Mesenchymal stem cell (in vitro differentiated cells and primary cell): ENCODE measurements around the gene PTPN14.
A peak's percentile ranks its signal among the peaks of the same experiment; 100 is the strongest.

Experiments
- DNase-seq: peaks from one replicate; pipeline ENCODE4 v3.0.0-alpha.2; 2013
- H2AFZ ChIP-seq: one replicate; pipeline ENCODE4 v1.6.1; 2013; ENCODE audit warnings: low read depth, mild to moderate bottlenecking, control low read depth, inconsistent platforms, low read length, moderate library complexity
- H2AK5ac ChIP-seq: 2 replicates; pipeline ENCODE4 v1.6.1; 2013; ENCODE audit warnings: low read length, moderate library complexity, mild to moderate bottlenecking, inconsistent platforms; ENCODE audit not compliant: severe bottlenecking
- H2BK120ac ChIP-seq: one replicate; pipeline ENCODE4 v1.6.1; 2013; ENCODE audit warnings: low read depth, mild to moderate bottlenecking, inconsistent platforms, low read length, moderate library complexity
- H2BK12ac ChIP-seq, 2 experiments: one replicate each; pipeline ENCODE4 v1.6.1; 2013; ENCODE audit warnings: inconsistent platforms in 2 of 2, low read length in 2 of 2, mild to moderate bottlenecking in 2 of 2, moderate library complexity in 2 of 2, control low read depth in 1 of 2
- H2BK15ac ChIP-seq: one replicate; pipeline ENCODE4 v1.6.1; 2013; ENCODE audit warnings: mild to moderate bottlenecking, low read depth, inconsistent platforms; ENCODE audit not compliant: poor library complexity, severe bottlenecking
- H2BK5ac ChIP-seq: 2 replicates; pipeline ENCODE4 v1.6.1; 2013; ENCODE audit warnings: low read depth, mild to moderate bottlenecking, low read length, control low read depth, inconsistent platforms; ENCODE audit not compliant: poor library complexity, severe bottlenecking
- H3K14ac ChIP-seq, 2 experiments: one replicate each; pipeline ENCODE4 v1.6.1; 2013; ENCODE audit warnings: inconsistent platforms in 2 of 2, low read length in 2 of 2, control low read depth in 1 of 2, mild to moderate bottlenecking in 1 of 2, moderate library complexity in 1 of 2
- H3K18ac ChIP-seq, 2 experiments: one replicate each; pipeline ENCODE4 v1.6.1; 2013; ENCODE audit warnings: inconsistent platforms in 2 of 2, low read length in 2 of 2, control low read depth in 1 of 2, low read depth in 1 of 2, mild to moderate bottlenecking in 1 of 2
- H3K23ac ChIP-seq, 2 experiments: one replicate each; pipeline ENCODE4 v1.6.1; 2013; ENCODE audit warnings: inconsistent platforms in 2 of 2, low read length in 2 of 2, mild to moderate bottlenecking in 2 of 2, moderate library complexity in 2 of 2, control low read depth in 1 of 2
- H3K27ac ChIP-seq: 2 replicates; pipeline ENCODE4 v1.5.1; 2013; ENCODE audit warnings: mild to moderate bottlenecking, moderate library complexity, low read length, control low read depth, inconsistent platforms; ENCODE audit not compliant: poor library complexity, severe bottlenecking
- H3K27me3 ChIP-seq, 2 experiments: 2 replicates each; pipeline versions ENCODE4 v1.6.1 to v1.7.0; 2013; ENCODE audit warnings: low read length in 2 of 2, mild to moderate bottlenecking in 2 of 2, moderate library complexity in 2 of 2, control low read depth in 1 of 2, inconsistent platforms in 1 of 2; ENCODE audit not compliant: control insufficient read depth in 1 of 2, insufficient read depth in 1 of 2
- H3K36me3 ChIP-seq, 2 experiments: 2 replicates each; pipeline versions ENCODE4 v1.6.1 to v1.7.0; 2013; ENCODE audit warnings: low read length in 2 of 2, control low read depth in 1 of 2, inconsistent platforms in 1 of 2, low read depth in 1 of 2, mild to moderate bottlenecking in 1 of 2; ENCODE audit not compliant: insufficient read depth in 2 of 2, control insufficient read depth in 1 of 2
- H3K4ac ChIP-seq, 2 experiments: one replicate each; pipeline ENCODE4 v1.6.1; 2013; ENCODE audit warnings: inconsistent platforms in 2 of 2, low read length in 2 of 2, mild to moderate bottlenecking in 2 of 2, moderate library complexity in 2 of 2, control low read depth in 1 of 2, low read depth in 1 of 2
- H3K4me1 ChIP-seq: 2 replicates; pipeline ENCODE4 v1.6.1; 2013; ENCODE audit warnings: low read depth, low read length, control low read depth; ENCODE audit not compliant: control insufficient read depth, insufficient read depth
- H3K4me2 ChIP-seq: 2 replicates; pipeline ENCODE4 v1.6.1; 2013; ENCODE audit warnings: low read length, mild to moderate bottlenecking, inconsistent platforms; ENCODE audit not compliant: poor library complexity, severe bottlenecking
- H3K4me3 ChIP-seq, 2 experiments: 2 replicates each; pipeline versions ENCODE4 v1.5.1 to v1.7.0; 2013; ENCODE audit warnings: low read length in 2 of 2, mild to moderate bottlenecking in 2 of 2, control low read depth in 1 of 2, low read depth in 1 of 2; ENCODE audit not compliant: insufficient read depth in 1 of 2
- H3K79me1 ChIP-seq: replicated peaks from 2 replicates; pipeline ENCODE4 v1.6.1; 2013; ENCODE audit warnings: mild to moderate bottlenecking, control low read depth, low read length, inconsistent platforms; ENCODE audit not compliant: poor library complexity, severe bottlenecking
- H3K9ac ChIP-seq: 2 replicates; pipeline ENCODE4 v1.7.0; 2013; ENCODE audit warnings: mild to moderate bottlenecking, low read length, moderate library complexity
- H3K9me3 ChIP-seq: 2 replicates; pipeline ENCODE4 v1.7.0; 2013; ENCODE audit warnings: mild to moderate bottlenecking, low read length; ENCODE audit not compliant: control insufficient read depth
- H4K8ac ChIP-seq: one replicate; pipeline ENCODE4 v1.6.1; 2013; ENCODE audit warnings: inconsistent platforms, mild to moderate bottlenecking, low read length, moderate library complexity
- H4K91ac ChIP-seq: one replicate; pipeline ENCODE4 v1.6.1; 2013; ENCODE audit warnings: mild to moderate bottlenecking, low read length, inconsistent platforms
- WGBS: methylation state at CpG from one replicate; pipeline ENCODE4 v1.1.7; 2013; ENCODE audit warnings: mixed read lengths; 5-methylcytosine and 5-hydroxymethylcytosine counted together

The PTPN14 gene

DNA sequence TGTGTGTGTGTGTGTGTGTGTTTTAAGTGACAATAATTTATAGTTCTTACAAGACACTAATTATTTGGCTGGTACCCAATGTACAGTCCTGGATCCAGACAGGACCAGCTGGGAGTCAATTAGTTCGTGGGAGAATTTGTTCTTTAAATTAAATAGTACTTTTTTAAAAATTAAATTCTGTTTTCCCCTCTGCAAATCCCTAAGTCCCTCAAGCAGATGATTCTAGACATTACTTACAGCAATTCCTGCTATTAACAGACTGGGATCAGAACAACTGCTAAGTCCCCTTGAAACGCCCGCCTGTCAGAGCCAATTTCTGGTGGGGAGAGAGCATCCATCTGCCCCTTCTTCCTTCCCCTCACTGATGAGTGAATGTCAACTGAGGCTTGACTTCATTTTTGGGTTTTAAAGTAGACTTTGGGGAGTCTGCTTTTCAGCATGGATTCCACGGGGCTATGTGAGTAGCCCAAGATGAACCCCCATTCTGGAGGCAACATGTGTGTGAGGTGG lies 186.6 kb downstream of the PTPN14 start:
- Histone ChIP-seq H3K23ac (no peak overlapping the region), H3K79me1 (peaks cover 16% of the 10 kb centered on the region), H3K4me2 (no peak overlapping the region), H2BK12ac (no peak overlapping the region), H4K91ac (no peak overlapping the region), H3K14ac (no peak overlapping the region), H2AFZ (no peak overlapping the region), H3K9ac (peak overlapping the region; percentile 37), H3K9me3 (no peaks in the 10 kb centered on the region), H3K4me1 (peaks cover 7% of the 10 kb centered on the region), H3K27ac (no peak overlapping the region), H2BK5ac (no peak overlapping the region), H2AK5ac (no peak overlapping the region), H3K4me3 (peak overlapping the region in 1 of 2 experiments; percentile 48), H2BK120ac (no peak overlapping the region), H2BK15ac (no peak overlapping the region), H3K18ac (no peak overlapping the region), H3K36me3 (peaks cover 50 to 62% of the 10 kb centered on the region in 2 experiments), H3K27me3 (no peaks in the 10 kb centered on the region), H3K4ac (no peak overlapping the region), H4K8ac (no peak overlapping the region)
- 98% methylated on average over 2 of the region's 4 CpGs for WGBS
- DNase-seq, result no peak

DNA sequence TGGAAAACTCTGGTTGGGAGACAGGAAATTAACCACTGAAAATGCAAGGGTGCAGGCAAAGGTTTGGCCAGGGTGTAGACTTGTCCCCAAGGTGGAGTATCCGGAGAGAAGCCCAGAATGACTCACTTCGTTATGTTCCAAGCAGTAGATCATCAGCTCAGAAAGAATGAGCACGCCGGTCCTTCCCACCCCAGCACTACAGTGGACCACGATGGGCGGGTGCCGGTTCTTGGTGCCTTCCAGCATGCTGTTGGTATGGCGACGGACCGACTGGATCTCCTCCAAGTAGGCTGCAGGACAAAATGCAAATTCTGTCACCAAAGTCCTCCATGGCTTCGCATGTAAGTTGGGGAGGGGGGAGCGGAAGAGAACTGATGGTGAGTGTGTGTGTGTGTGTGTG lies 187.0 kb downstream of the PTPN14 start:
- no peak overlapping the region for H3K4me2 ChIP-seq
- H3K27ac ChIP-seq, result peak overlapping the region; percentile 8
- H3K36me3 ChIP-seq, result peaks cover 51 to 62% of the 10 kb centered on the region in 2 experiments
- H3K4me1 ChIP-seq, result peaks cover 8% of the 10 kb centered on the region
- H3K9ac ChIP-seq, result peak overlapping the region; percentile 37
- H4K91ac ChIP-seq, result no peak overlapping the region
- H2BK12ac ChIP-seq, result peak overlapping the region in 1 of 2 experiments; percentile 15
- no peak overlapping the region for H2AK5ac ChIP-seq
- H2BK5ac ChIP-seq, result no peak overlapping the region
- no peak for DNase-seq
- H3K4ac ChIP-seq, result no peak overlapping the region
- peak overlapping the region; percentile 38 for H4K8ac ChIP-seq
- peak overlapping the region in 1 of 2 experiments; percentile 6 for H3K18ac ChIP-seq
- no peak overlapping the region for H3K23ac ChIP-seq
- no peak overlapping the region for H2BK120ac ChIP-seq
- H3K27me3 ChIP-seq, result no peaks in the 10 kb centered on the region
- H2AFZ ChIP-seq, result no peak overlapping the region
- no peak overlapping the region for H3K14ac ChIP-seq
- H2BK15ac ChIP-seq, result no peak overlapping the region
- H3K4me3 ChIP-seq, result peak overlapping the region in 1 of 2 experiments; percentile 48
- H3K79me1 ChIP-seq, result peaks cover 18% of the 10 kb centered on the region
- no peaks in the 10 kb centered on the region for H3K9me3 ChIP-seq
- WGBS, result 83% methylated on average over 12 of the region's 12 CpGs

DNA sequence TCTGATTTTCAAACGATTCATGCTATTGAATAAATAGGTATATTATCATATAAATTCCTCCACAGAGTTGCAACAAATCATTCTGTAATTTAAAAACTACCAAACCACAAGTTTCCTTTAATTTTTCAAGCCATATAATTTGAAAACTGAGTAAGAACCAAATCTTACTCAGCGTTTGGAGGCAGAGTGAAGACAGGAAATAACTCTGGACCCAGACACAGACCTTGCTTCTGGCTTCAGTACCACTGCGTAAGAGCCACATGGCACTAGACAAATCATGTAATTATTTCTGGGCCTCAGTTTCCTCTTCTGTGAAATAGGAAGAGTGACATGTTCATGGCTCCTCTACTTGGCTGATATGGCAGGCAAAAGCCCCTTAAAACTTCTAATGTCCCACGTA lies 188.0 kb downstream of the PTPN14 start:
- Histone ChIP-seq H3K79me1 (peaks cover 18% of the 10 kb centered on the region), H3K4me1 (peaks cover 8% of the 10 kb centered on the region), H3K27me3 (no peaks in the 10 kb centered on the region), H2AK5ac (no peak overlapping the region), H2BK15ac (no peak overlapping the region), H3K4me3 (peak overlapping the region in 1 of 2 experiments; percentile 48), H3K36me3 (peaks cover 47 to 52% of the 10 kb centered on the region in 2 experiments), H4K8ac (no peak overlapping the region), H2BK12ac (no peak overlapping the region), H3K4me2 (no peak overlapping the region), H3K23ac (no peak overlapping the region), H3K9me3 (no peaks in the 10 kb centered on the region), H3K27ac (no peak overlapping the region), H3K18ac (peak overlapping the region in 1 of 2 experiments; percentile 46), H2BK120ac (no peak overlapping the region), H2AFZ (no peak overlapping the region), H4K91ac (no peak overlapping the region), H3K9ac (peak overlapping the region; percentile 15), H3K14ac (no peak overlapping the region), H2BK5ac (no peak overlapping the region), H3K4ac (no peak overlapping the region)
- no peak for DNase-seq
- 80% methylated on average over 3 of the region's 4 CpGs for WGBS

DNA sequence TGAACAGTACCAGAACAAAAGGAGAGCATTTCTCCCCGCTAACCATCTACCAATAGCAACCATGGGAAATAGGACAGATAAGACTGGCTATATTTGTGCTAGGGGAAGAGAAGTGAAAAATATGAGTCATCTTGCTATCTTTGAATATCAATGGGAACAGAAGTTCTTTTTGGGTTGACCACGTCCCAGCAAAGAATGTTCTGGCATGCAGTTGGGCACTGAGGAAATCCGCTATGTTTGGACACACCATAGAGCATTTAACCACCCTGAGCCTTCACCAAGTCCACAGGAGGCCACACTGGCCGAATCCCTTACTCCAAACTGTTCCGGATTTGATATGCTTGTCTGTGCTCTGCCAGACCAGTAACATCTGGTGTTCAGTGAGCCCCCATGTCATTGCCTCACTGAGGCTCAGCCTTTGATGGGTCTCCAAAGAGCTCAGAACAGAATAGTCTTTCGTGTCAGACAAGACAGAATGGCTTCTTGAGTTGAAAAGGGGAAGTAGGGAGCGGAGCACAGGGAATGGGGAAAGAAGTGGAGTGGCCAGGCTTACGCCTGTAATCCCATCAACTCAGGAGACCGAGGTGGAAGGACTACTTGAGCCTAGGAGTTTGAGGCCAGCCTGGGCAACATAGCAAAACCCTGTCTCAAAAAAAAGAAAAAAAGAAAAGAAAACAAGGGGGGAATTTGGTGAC lies 189.1 kb downstream of the PTPN14 start:
- DNase-seq, result peak; percentile 37
- Histone ChIP-seq H2BK12ac (no peak overlapping the region), H3K4me1 (peaks cover 8% of the 10 kb centered on the region), H2BK120ac (no peak overlapping the region), H3K36me3 (peaks cover 51 to 56% of the 10 kb centered on the region in 2 experiments), H3K27ac (peak overlapping the region; percentile 8), H2BK5ac (no peak overlapping the region), H3K4me3 (no peak overlapping the region), H3K18ac (no peak overlapping the region), H3K27me3 (no peaks in the 10 kb centered on the region), H4K91ac (no peak overlapping the region), H3K4me2 (no peak overlapping the region), H3K9me3 (no peaks in the 10 kb centered on the region), H4K8ac (peak overlapping the region; percentile 69), H3K4ac (no peak overlapping the region), H3K9ac (no peak overlapping the region), H3K23ac (no peak overlapping the region), H2BK15ac (no peak overlapping the region), H2AFZ (no peak overlapping the region), H3K14ac (peak overlapping the region in 1 of 2 experiments; percentile 18), H3K79me1 (peaks cover 18% of the 10 kb centered on the region), H2AK5ac (no peak overlapping the region)
- WGBS, result 93% methylated on average over 9 of the region's 9 CpGs
